ENCODE results near the gene SPAG6. TPM values are rescaled to one million over a fixed set of nuclear protein-coding genes. Genes with fewer than 3 reads are reported as not detected.

SPAG6 gene
- total and polyA plus RNA-seq, 8 donors: 0.08 to 1.3 (median 0.41) TPM; not detected in 1

GRCh38 chr10:22316286-22317075 is 28.8 kb upstream of the SPAG6 start, which contains the start of gene COMMD3:
Gene COMMD3, plus strand, starts transcription at chr10:22316388. Its CDS starts 30 bp downstream, at chr10:22316418.
- H3K36me3 ChIP-seq: no peaks in the 10 kb centered on the region
- ATAC-seq: peak; percentile 84 to 92 (median 86)
- no peak for FAIRE-seq

GRCh38 chr10:22317076-22317370 is 28.3 kb upstream of the SPAG6 start:
- H3K9me3 ChIP-seq: no peaks in the 10 kb centered on the region
- peak overlapping the region; percentile 59 to 84 (median 76) for H3K4me3 ChIP-seq
- 4 to 6% methylated on average over 9 of the region's 9 CpGs for WGBS, 2 donors
- H3K4me1 ChIP-seq: peaks cover 10 to 14% (median 11%) of the 10 kb centered on the region in 3 donors
- no peak for TF ChIP-seq CTCF (IDR thresholded peaks at IDR 0.05)
- peak in 1 of 4 donors; percentile 41 for ATAC-seq
- no peaks in the 10 kb centered on the region for H3K36me3 ChIP-seq
- DNase-seq: no peak
- no peak for FAIRE-seq
- intact Hi-C loops (cut with DNase I): loop anchor here in 1 of 3 donors (10.0 kb wide), 1 partner anchor 72 kb away; no protein-coding TSS in a partner anchor
- H3K27me3 ChIP-seq: no peaks in the 10 kb centered on the region
- H3K27ac ChIP-seq: peak overlapping the region; percentile 83 to 97 (median 91)

More at GRCh38 chr10:22316286-22317075, 28.8 kb upstream of the SPAG6 start, which contains the start of gene COMMD3:
- intact Hi-C loops (cut with DNase I): loop anchor here in 1 of 3 donors (10.0 kb wide), 1 partner anchor 72 kb away; no protein-coding TSS in a partner anchor
- Histone ChIP-seq H3K9me3 (no peaks in the 10 kb centered on the region), H3K4me1 (peaks cover 10 to 14% (median 11%) of the 10 kb centered on the region in 3 donors), H3K4me3 (peak within 1 kb of the TSS; percentile 59 to 87 (median 84)), H3K27me3 (peaks cover 0 to 5% (median 0%) of the 10 kb centered on the region in 4 donors), H3K27ac (peak within 1 kb of the TSS; percentile 83 to 97 (median 91))
- 0% methylated on average over 44 to 63 of the region's 63 CpGs for WGBS, 2 donors
- TF ChIP-seq CTCF (IDR thresholded peaks at IDR 0.05): no peak
- DNase-seq: peak; percentile 81 to 93 (median 85)

GRCh38 chr10:22317771-22318565 is 27.3 kb upstream of the SPAG6 start:
- intact Hi-C loops (cut with DNase I): loop anchor here in 1 of 3 donors (10.0 kb wide), 1 partner anchor 73 kb away; no protein-coding TSS in a partner anchor
- WGBS, 2 donors: 72 to 74% methylated on average over 6 of the region's 6 CpGs
- Histone ChIP-seq H3K27ac (no peak overlapping the region), H3K9me3 (no peaks in the 10 kb centered on the region), H3K4me3 (no peak overlapping the region), H3K36me3 (no peaks in the 10 kb centered on the region), H3K4me1 (peaks cover 11 to 18% (median 12%) of the 10 kb centered on the region in 3 donors), H3K27me3 (no peaks in the 10 kb centered on the region)
- no peak for ATAC-seq
- no peak for FAIRE-seq
- no peak for TF ChIP-seq CTCF (IDR thresholded peaks at IDR 0.05)
- DNase-seq: no peak

- H3K36me3 ChIP-seq: no peaks in the 10 kb centered on the region
- TF ChIP-seq CTCF (IDR thresholded peaks at IDR 0.05): no peak
- no peak for ATAC-seq
- 93 to 94% methylated on average over 3 of the region's 3 CpGs for WGBS, 2 donors
- intact Hi-C loops (cut with DNase I): loop anchor here in 1 of 3 donors (10.0 kb wide), 1 partner anchor 74 kb away; no protein-coding TSS in a partner anchor
- H3K27me3 ChIP-seq: peaks cover 0 to 5% (median 0%) of the 10 kb centered on the region in 4 donors
- H3K4me1 ChIP-seq: peaks cover 11 to 20% (median 18%) of the 10 kb centered on the region in 3 donors
- no peak for FAIRE-seq
- DNase-seq: no peak
- H3K4me3 ChIP-seq: no peak overlapping the region
- no peaks in the 10 kb centered on the region for H3K9me3 ChIP-seq
- no peak overlapping the region for H3K27ac ChIP-seq
Observed at GRCh38 chr10:22318772-22319171, 26.5 kb upstream of the SPAG6 start.

Measured in pancreas (tissue), 10 donors.